Embryonic facial prominence (tissue), 1 donor: ENCODE measurements around the gene PPARG.

Experiments used
- DNase-seq: peaks from one replicate; pipeline ENCODE4 v3.0.0-alpha.2; 2016; ENCODE audit errors: extremely low spot score

PPARG gene

GRCh38 chr3:12312010-12312409, 23.1 kb downstream of the PPARG start:
- DNase-seq = no peak

- no peak for DNase-seq
Observed at GRCh38 chr3:12313519-12313918, 24.6 kb downstream of the PPARG start.

- no peak for DNase-seq
Observed at GRCh38 chr3:12316253-12316652, 27.4 kb downstream of the PPARG start.

- no peak for DNase-seq
Observed at GRCh38 chr3:12316729-12317351, 28.0 kb downstream of the PPARG start.

- DNase-seq = no peak
Observed at GRCh38 chr3:12317914-12318313, 29.0 kb downstream of the PPARG start.

GRCh38 chr3:12318758-12319621, 30.1 kb downstream of the PPARG start:
- DNase-seq = no peak

- DNase-seq = no peak
Observed at GRCh38 chr3:12321015-12321414, 32.1 kb downstream of the PPARG start.

- DNase-seq = no peak
Observed at GRCh38 chr3:12323237-12323636, 34.4 kb downstream of the PPARG start.

GRCh38 chr3:12325586-12326515, 37.0 kb downstream of the PPARG start:
- no peak for DNase-seq

- no peak for DNase-seq
Observed at GRCh38 chr3:12327021-12327420, 38.2 kb downstream of the PPARG start.

GRCh38 chr3:12328132-12328836, 39.4 kb downstream of the PPARG start:
- DNase-seq = no peak

GRCh38 chr3:12328837-12329462, 40.1 kb downstream of the PPARG start:
- DNase-seq = no peak

- DNase-seq = no peak
Observed at GRCh38 chr3:12334786-12335185, 45.9 kb downstream of the PPARG start.

GRCh38 chr3:12335421-12335820, 46.6 kb downstream of the PPARG start:
- DNase-seq = no peak

GRCh38 chr3:12336099-12336498, 47.2 kb downstream of the PPARG start:
- DNase-seq = no peak

GRCh38 chr3:12338595-12339546, 50.0 kb downstream of the PPARG start:
- no peak for DNase-seq

GRCh38 chr3:12339701-12340480, 51.0 kb downstream of the PPARG start:
- no peak for DNase-seq

- no peak for DNase-seq
Observed at GRCh38 chr3:12340506-12340905, 51.6 kb downstream of the PPARG start.

- DNase-seq = no peak
Observed at GRCh38 chr3:12342151-12342550, 53.3 kb downstream of the PPARG start.
